K562 (cell line): ENCODE measurements around the gene TBC1D25. TPM values are rescaled to one million over a fixed set of nuclear protein-coding genes. Genes with fewer than 3 reads are reported as not detected.

Experiments used
- ATAC-seq: fragments of 200-7000 bp; cut with Tn5 transposase; 3 replicates; pipeline ENCODE4 v1.9.1; 2020; ENCODE audit warnings: moderate library complexity
- BruUV-seq: library from RNA; stranded (reverse); fragments of 400-500 nt; replicated peaks from 2 replicates; lab custom pipeline; 2021; lab: Mats Ljungman, UMichigan
- CTCF ChIA-PET: fragments of 300-600 bp; formaldehyde crosslinking; extraction: SDS; loops from one replicate; lab custom pipeline; 2021; ENCODE audit warnings: low intra/inter-chr PET ratio; lab: Yijun Ruan, JAX
- POLR2A ChIA-PET: fragments of 300-600, 350-650 bp; sonication (Branson Sonifier 250); formaldehyde crosslinking; extraction: SDS; loops from one replicate; lab custom pipeline; 2021; ENCODE audit warnings: antibody characterized with exemption, inconsistent platforms; lab: Yijun Ruan, JAX
- DNase-seq, 4 experiments: peaks; one replicate each; pipeline versions ENCODE4 v3.0.0 to v3.0.0-alpha.2; 2011 to 2018; ENCODE audit warnings: low spot score in 3 of 4, mixed read lengths in 3 of 4; ENCODE audit errors: extremely low read depth in 1 of 4
- FAIRE-seq: peaks from 2 replicates; lab custom pipeline; 2011; peaks lifted over from hg19 to GRCh38; lab: Jason Lieb, UNC
- H2AFZ ChIP-seq: 2 replicates; pipeline ENCODE4 v1.6.0; 2011; ENCODE audit warnings: low read depth, low read length, control low read depth, inconsistent platforms
- H3K27ac ChIP-seq: fragments of 200-600 bp; 3 replicates; pipeline ENCODE4 v1.8.0; 2011; ENCODE audit warnings: low read depth, mild to moderate bottlenecking, control low read depth, inconsistent platforms, low read length, moderate library complexity, mixed read lengths; ENCODE audit errors: extremely low read depth
- H3K27me3 ChIP-seq, 2 experiments: fragments of 300-600 bp in 1 of 2; 2 replicates in 1 of 2; 3 replicates in 1 of 2; pipeline versions ENCODE4 v1.6.0 to v1.8.0; 2011; ENCODE audit warnings: inconsistent platforms in 2 of 2, low read length in 2 of 2, mild to moderate bottlenecking in 1 of 2, mixed read lengths in 1 of 2, moderate library complexity in 1 of 2; ENCODE audit not compliant: control insufficient read depth in 2 of 2, insufficient read depth in 2 of 2
- H3K36me3 ChIP-seq: fragments of 300-600 bp; 3 replicates; pipeline ENCODE4 v1.8.0; 2011; ENCODE audit warnings: mild to moderate bottlenecking, low read length, inconsistent platforms; ENCODE audit not compliant: control insufficient read depth, insufficient read depth
- H3K4me1 ChIP-seq, 2 experiments: fragments of 200-600 bp in 1 of 2; replicated peaks in 1 of 2; 2 replicates in 1 of 2; 3 replicates in 1 of 2; pipeline versions ENCODE4 v1.5.1 to v1.8.0; 2011; ENCODE audit warnings: inconsistent platforms in 2 of 2, low read length in 2 of 2, mild to moderate bottlenecking in 1 of 2, mixed read lengths in 1 of 2, moderate library complexity in 1 of 2; ENCODE audit not compliant: control insufficient read depth in 2 of 2, insufficient read depth in 2 of 2
- H3K4me2 ChIP-seq: 2 replicates; pipeline ENCODE4 v1.6.1; 2011; ENCODE audit warnings: low read length, control low read depth, inconsistent platforms, mixed read lengths; ENCODE audit not compliant: insufficient read depth
- H3K4me3 ChIP-seq: fragments of 200-600 bp; sonication (generic), shearing (Covaris generic); 2 replicates; pipeline ENCODE4 v1.5.1; 2016; ENCODE audit warnings: control low read depth, inconsistent platforms
- H3K79me2 ChIP-seq: fragments of 200-600 bp; 3 replicates; pipeline ENCODE4 v1.8.0; 2011; ENCODE audit warnings: low read length, inconsistent platforms; ENCODE audit not compliant: control insufficient read depth, insufficient read depth
- H3K9ac ChIP-seq, 2 experiments: 2 replicates each; pipeline versions ENCODE4 v1.6.0 to v1.6.1; 2011; ENCODE audit warnings: low read depth in 2 of 2, low read length in 2 of 2, control low read depth in 1 of 2, inconsistent platforms in 1 of 2, mild to moderate bottlenecking in 1 of 2, mixed read lengths in 1 of 2; ENCODE audit not compliant: insufficient read depth in 1 of 2
- H3K9me1 ChIP-seq: one replicate; pipeline ENCODE4 v1.6.0; 2011; ENCODE audit warnings: inconsistent platforms, mild to moderate bottlenecking, low read length, moderate library complexity; ENCODE audit not compliant: control insufficient read depth, insufficient read depth
- H3K9me3 ChIP-seq: replicated peaks from 2 replicates; pipeline ENCODE4 v1.5.1; 2011; ENCODE audit warnings: low read depth, low read length, inconsistent platforms; ENCODE audit not compliant: control insufficient read depth, insufficient read depth
- H4K20me1 ChIP-seq: replicated peaks from 2 replicates; pipeline ENCODE4 v1.6.1; 2011; ENCODE audit warnings: low read length, inconsistent platforms, mixed read lengths; ENCODE audit not compliant: control insufficient read depth, insufficient read depth
- RFX1 ChIP-seq: fragments of 450-650 bp; IDR thresholded peaks from 2 replicates; pipeline ENCODE4 v1.6.1; 2016; ENCODE audit warnings: mild to moderate bottlenecking, moderate library complexity
- SRF ChIP-seq, 2 experiments: fragments of 250-450, 450-650 bp in 1 of 2; sonication (Bioruptor Pico) in 1 of 2; sonication (generic) in 1 of 2; formaldehyde crosslinking; IDR thresholded peaks; 2 replicates each; pipeline versions ENCODE4 v1.5.0 to v1.5.1; 2020 to 2022; ENCODE audit warnings: mild to moderate bottlenecking in 1 of 2, missing genetic modification reagents in 1 of 2
- WGBS: fragments of 100-300 bp; shearing (Covaris generic); methylation state at CpG from one replicate; pipeline ENCODE4 v1.1.6; 2016; ENCODE audit warnings: low coverage, mixed read lengths; ENCODE audit not compliant: insufficient coverage; ENCODE audit errors: missing lambda C conversion rate; 5-methylcytosine and 5-hydroxymethylcytosine counted together
- in situ Hi-C: fragments of 300-500 bp; cut with MboI; formaldehyde crosslinking; loops from 4 replicates; pipeline ENCODE4 v1.15.0; 2018; ENCODE audit warnings: inconsistent platforms, mixed read lengths
- intact Hi-C: fragments of 100-400 bp; cut with micrococcal nuclease; formaldehyde crosslinking; loops from 2 replicates; pipeline ENCODE4 v1.14.2; 2022
- polyA plus RNA-seq, 8 experiments: library from polyadenylated mRNA; depleted of rRNA in 4 of 8; stranded (reverse) in 5 of 8; unstranded in 3 of 8; fragments of >200 nt; fragmentation: Nextera tagmentation in 2 of 8; fragmentation: Illumina TruSeq in 1 of 8; extraction: Ambion mirVana in 2 of 8; extraction: Trizol in 1 of 8; gene quantifications; 2 replicates each; pipeline versions ENCODE4 v1.2.1 to v1.2.3, GENCODE V29; 2011 to 2014; ENCODE audit warnings: inconsistent platforms in 1 of 8, missing spikeins in 1 of 8
- total RNA-seq, 7 experiments: library from RNA; depleted of rRNA in 6 of 7; stranded (reverse); fragments of >200 nt in 6 of 7; fragmentation: Illumina TruSeq in 2 of 7; extraction: Trizol in 2 of 7; gene quantifications; 2 replicates each; pipeline versions ENCODE4 v1.2.1 to v1.2.3, GENCODE V29; 2011 to 2021; ENCODE audit warnings: low replicate concordance in 1 of 7
- TF ChIP-seq, protein P1 (sequence below), 2 experiments: IDR thresholded peaks in 1 of 2; conservative IDR thresholded peaks in 1 of 2; 2 replicates each; pipeline ENCODE4 v1.6.1; 2016; ENCODE audit warnings: low read depth in 2 of 2, mild to moderate bottlenecking in 1 of 2, missing compliant biosample characterization in 1 of 2, missing genetic modification characterization in 1 of 2, moderate library complexity in 1 of 2
- TF ChIP-seq, protein P2 (sequence below): fragments of 450-650 bp; IDR thresholded peaks from 2 replicates; pipeline ENCODE4 v1.7.0; 2016; ENCODE audit warnings: borderline replicate concordance
- TF ChIP-seq, protein P3 (sequence below): fragments of 450-650 bp; IDR thresholded peaks from 2 replicates; pipeline ENCODE4 v1.6.1; 2016; ENCODE audit warnings: low read depth, mild to moderate bottlenecking, moderate library complexity
- TF ChIP-seq, protein P4 (sequence below): fragments of 200-800 bp; sonication (Bioruptor generic); IDR thresholded peaks from 2 replicates; pipeline ENCODE4 v1.6.1; 2017; ENCODE audit warnings: missing genetic modification characterization, missing compliant biosample characterization

The TBC1D25 gene
- total and polyA plus RNA-seq, 9 of the 15 experiments (the other 6 are each of a cell fraction or from before 2014, with no cell fraction given) = 0.62 to 10.6 (median 3.9) TPM

DNA sequence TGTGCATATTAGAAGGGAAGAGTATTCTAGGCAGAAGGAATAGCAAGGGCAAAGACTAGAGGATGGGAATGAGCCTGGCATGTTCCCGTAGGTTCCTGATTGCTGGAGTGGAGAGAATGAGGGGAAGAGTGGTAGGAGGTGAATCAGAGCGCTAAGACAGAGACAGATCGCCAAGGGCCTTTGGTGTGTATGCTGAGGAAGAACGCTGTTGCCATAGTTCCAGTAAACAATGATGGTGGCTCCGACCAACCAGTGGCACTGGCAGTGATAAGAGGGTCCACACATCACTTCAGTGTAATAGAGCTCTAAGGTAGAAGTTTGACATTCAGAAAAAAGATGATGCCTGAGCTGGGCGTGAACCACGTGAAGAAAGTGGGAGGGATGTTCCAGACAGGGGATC is 966 bp downstream of the TBC1D25 start:
- 27% methylated on average over 7 of the region's 7 CpGs for WGBS
- TSS peak; percentile 67 for BruUV-seq
- Histone ChIP-seq H3K4me1 (peaks cover 9 to 19% of the 10 kb centered on the region in 2 experiments; a peak in 4 of 5 replicates), H4K20me1 (no peaks in the 10 kb centered on the region), H3K4me3 (peak overlapping the region; percentile 66), H3K27ac (peak overlapping the region; percentile 8; the same call in 1 of the 3 replicates), H3K9me3 (no peaks in the 10 kb centered on the region), H3K27me3 (no peaks in the 10 kb centered on the region), H3K4me2 (peak overlapping the region; percentile 89), H3K79me2 (peaks cover 17% of the 10 kb centered on the region), H2AFZ (no peak overlapping the region), H3K36me3 (peaks cover 24% of the 10 kb centered on the region), H3K9me1 (no peaks in the 10 kb centered on the region), H3K9ac (peak overlapping the region; percentile 61 to 69; a peak in 2 of 4 replicates)
- POLR2A ChIA-PET = interaction anchor here (0.8 to 2.3 kb wide), 5 partner anchors 9 to 34 kb away, joined by 3 to 12 read pairs (median 10); partner anchors contain the start of genes EBP and RBM3
- DNase-seq (peak in 1 of 4 experiments; percentile 1), FAIRE-seq (no peak), ATAC-seq (no peak)
- in situ Hi-C loops = no loop called here
- CTCF ChIA-PET = no interaction called here
- intact Hi-C loops = no loop called here
- TF ChIP-seq, protein P1, sequence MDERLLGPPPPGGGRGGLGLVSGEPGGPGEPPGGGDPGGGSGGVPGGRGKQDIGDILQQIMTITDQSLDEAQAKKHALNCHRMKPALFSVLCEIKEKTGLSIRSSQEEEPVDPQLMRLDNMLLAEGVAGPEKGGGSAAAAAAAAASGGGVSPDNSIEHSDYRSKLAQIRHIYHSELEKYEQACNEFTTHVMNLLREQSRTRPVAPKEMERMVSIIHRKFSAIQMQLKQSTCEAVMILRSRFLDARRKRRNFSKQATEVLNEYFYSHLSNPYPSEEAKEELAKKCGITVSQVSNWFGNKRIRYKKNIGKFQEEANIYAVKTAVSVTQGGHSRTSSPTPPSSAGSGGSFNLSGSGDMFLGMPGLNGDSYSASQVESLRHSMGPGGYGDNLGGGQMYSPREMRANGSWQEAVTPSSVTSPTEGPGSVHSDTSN (CRISPR knock-in tag; IDR thresholded peaks at IDR 0.05; ENCODE audit: low read depth) = no peak
- TF ChIP-seq, protein P1 (tag; conservative IDR thresholded peaks at IDR 0.05; ENCODE audit: low read depth) = 0 out of 2 replicates have a peak, but pooled peaks have one; percentile 9
- TF ChIP-seq, protein P2, sequence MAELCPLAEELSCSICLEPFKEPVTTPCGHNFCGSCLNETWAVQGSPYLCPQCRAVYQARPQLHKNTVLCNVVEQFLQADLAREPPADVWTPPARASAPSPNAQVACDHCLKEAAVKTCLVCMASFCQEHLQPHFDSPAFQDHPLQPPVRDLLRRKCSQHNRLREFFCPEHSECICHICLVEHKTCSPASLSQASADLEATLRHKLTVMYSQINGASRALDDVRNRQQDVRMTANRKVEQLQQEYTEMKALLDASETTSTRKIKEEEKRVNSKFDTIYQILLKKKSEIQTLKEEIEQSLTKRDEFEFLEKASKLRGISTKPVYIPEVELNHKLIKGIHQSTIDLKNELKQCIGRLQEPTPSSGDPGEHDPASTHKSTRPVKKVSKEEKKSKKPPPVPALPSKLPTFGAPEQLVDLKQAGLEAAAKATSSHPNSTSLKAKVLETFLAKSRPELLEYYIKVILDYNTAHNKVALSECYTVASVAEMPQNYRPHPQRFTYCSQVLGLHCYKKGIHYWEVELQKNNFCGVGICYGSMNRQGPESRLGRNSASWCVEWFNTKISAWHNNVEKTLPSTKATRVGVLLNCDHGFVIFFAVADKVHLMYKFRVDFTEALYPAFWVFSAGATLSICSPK = no peak
- TF ChIP-seq, protein P3, sequence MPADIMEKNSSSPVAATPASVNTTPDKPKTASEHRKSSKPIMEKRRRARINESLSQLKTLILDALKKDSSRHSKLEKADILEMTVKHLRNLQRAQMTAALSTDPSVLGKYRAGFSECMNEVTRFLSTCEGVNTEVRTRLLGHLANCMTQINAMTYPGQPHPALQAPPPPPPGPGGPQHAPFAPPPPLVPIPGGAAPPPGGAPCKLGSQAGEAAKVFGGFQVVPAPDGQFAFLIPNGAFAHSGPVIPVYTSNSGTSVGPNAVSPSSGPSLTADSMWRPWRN = no peak
- peak; percentile 64 for TF ChIP-seq RFX1
- TF ChIP-seq, protein P4, sequence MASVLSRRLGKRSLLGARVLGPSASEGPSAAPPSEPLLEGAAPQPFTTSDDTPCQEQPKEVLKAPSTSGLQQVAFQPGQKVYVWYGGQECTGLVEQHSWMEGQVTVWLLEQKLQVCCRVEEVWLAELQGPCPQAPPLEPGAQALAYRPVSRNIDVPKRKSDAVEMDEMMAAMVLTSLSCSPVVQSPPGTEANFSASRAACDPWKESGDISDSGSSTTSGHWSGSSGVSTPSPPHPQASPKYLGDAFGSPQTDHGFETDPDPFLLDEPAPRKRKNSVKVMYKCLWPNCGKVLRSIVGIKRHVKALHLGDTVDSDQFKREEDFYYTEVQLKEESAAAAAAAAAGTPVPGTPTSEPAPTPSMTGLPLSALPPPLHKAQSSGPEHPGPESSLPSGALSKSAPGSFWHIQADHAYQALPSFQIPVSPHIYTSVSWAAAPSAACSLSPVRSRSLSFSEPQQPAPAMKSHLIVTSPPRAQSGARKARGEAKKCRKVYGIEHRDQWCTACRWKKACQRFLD (CRISPR knock-in tag) = no peak
- no peak for TF ChIP-seq SRF (CRISPR knock-in tag; IDR thresholded peaks at IDR 0.05)
